ENCODE results near the gene ADSL. TPM values are rescaled to one million over a fixed set of nuclear protein-coding genes. Genes with fewer than 3 reads are reported as not detected.
A peak's percentile ranks its signal among the peaks of the same experiment; 100 is the strongest.

ADSL gene
- total RNA-seq, 3 donors from 2014 or later (not counting 1 experiment from before 2014, with no cell fraction given) = 31.3 to 49.8 (median 41.2) TPM

- TF ChIP-seq CTCF (IDR thresholded peaks at IDR 0.05) = no peak
- Mint-ChIP-seq H3K36me3 (peaks cover 6% of the 10 kb centered on the region), H3K9me3 (no peaks in the 10 kb centered on the region), H3K27me3 (ENCODE audit: low read depth in 2 of 2) (no peaks in the 10 kb centered on the region), H3K4me1 (peaks cover 26 to 34% of the 10 kb centered on the region in 2 donors), H3K4me3 (peak overlapping the region; percentile 49), H3K27ac (peak overlapping the region; percentile 46 to 69)
- peaks cover 4% of the 10 kb centered on the region for H3K36me3 ChIP-seq (ENCODE audit: control insufficient read depth, insufficient read depth, low read length)
- H3K4me1 ChIP-seq (ENCODE audit: control insufficient read depth, insufficient read depth, low read length) = peaks cover 18% of the 10 kb centered on the region
- intact Hi-C loops (cut with micrococcal nuclease) = no loop called here
- 0% methylated on average over 1 of the region's 2 CpGs for WGBS (ENCODE audit: insufficient coverage)
- no peak overlapping the region for H3K4me3 ChIP-seq (ENCODE audit: low read length)
- ATAC-seq (no peak), DNase-seq (peak in 1 of 2 donors; percentile 68)
- no peak overlapping the region for H3K27ac ChIP-seq (ENCODE audit: low read length)
- no peaks in the 10 kb centered on the region for H3K27me3 ChIP-seq (ENCODE audit: control insufficient read depth, insufficient read depth, low read length)
- H3K9me3 ChIP-seq (ENCODE audit: control insufficient read depth, insufficient read depth, low read length) = no peaks in the 10 kb centered on the region
Measured at GRCh38 chr22:40334899-40335298, 11.4 kb upstream of the ADSL start.

- H3K27me3 Mint-ChIP-seq (ENCODE audit: low read depth in 2 of 2) = no peaks in the 10 kb centered on the region
- peaks cover 6% of the 10 kb centered on the region for H3K36me3 Mint-ChIP-seq
- H3K4me1 ChIP-seq (ENCODE audit: control insufficient read depth, insufficient read depth, low read length) = peaks cover 16% of the 10 kb centered on the region
- intact Hi-C loops (cut with micrococcal nuclease) = no loop called here
- H3K36me3 ChIP-seq (ENCODE audit: control insufficient read depth, insufficient read depth, low read length) = peaks cover 4% of the 10 kb centered on the region
- peak overlapping the region; percentile 46 to 69 for H3K27ac Mint-ChIP-seq
- DNase-seq (no peak), ATAC-seq (no peak)
- H3K27me3 ChIP-seq (ENCODE audit: control insufficient read depth, insufficient read depth, low read length) = no peaks in the 10 kb centered on the region
- peak overlapping the region; percentile 29 for H3K4me3 Mint-ChIP-seq
- H3K4me1 Mint-ChIP-seq = peaks cover 22 to 30% of the 10 kb centered on the region in 2 donors
- H3K9me3 Mint-ChIP-seq = no peaks in the 10 kb centered on the region
- TF ChIP-seq CTCF (IDR thresholded peaks at IDR 0.05) = no peak
- H3K4me3 ChIP-seq (ENCODE audit: low read length) = no peak overlapping the region
- WGBS (ENCODE audit: insufficient coverage) = 21% methylated on average over 2 of the region's 2 CpGs
- no peak overlapping the region for H3K27ac ChIP-seq (ENCODE audit: low read length)
- no peaks in the 10 kb centered on the region for H3K9me3 ChIP-seq (ENCODE audit: control insufficient read depth, insufficient read depth, low read length)
Measured at GRCh38 chr22:40335358-40335757, 10.9 kb upstream of the ADSL start.

- Histone ChIP-seq H3K4me3 (ENCODE audit: low read length) (no peak overlapping the region), H3K27ac (ENCODE audit: low read length) (no peak overlapping the region), H3K4me1 (ENCODE audit: control insufficient read depth, insufficient read depth, low read length) (peaks cover 17% of the 10 kb centered on the region), H3K27me3 (ENCODE audit: control insufficient read depth, insufficient read depth, low read length) (no peaks in the 10 kb centered on the region), H3K36me3 (ENCODE audit: control insufficient read depth, insufficient read depth, low read length) (no peaks in the 10 kb centered on the region), H3K9me3 (ENCODE audit: control insufficient read depth, insufficient read depth, low read length) (no peaks in the 10 kb centered on the region)
- Mint-ChIP-seq H3K9me3 (no peaks in the 10 kb centered on the region), H3K4me3 (no peak overlapping the region), H3K4me1 (peaks cover 22 to 25% of the 10 kb centered on the region in 2 donors), H3K36me3 (no peaks in the 10 kb centered on the region), H3K27me3 (ENCODE audit: low read depth in 2 of 2) (no peaks in the 10 kb centered on the region), H3K27ac (no peak overlapping the region)
- intact Hi-C loops (cut with micrococcal nuclease) = no loop called here
- DNase-seq = no peak
- no peak for TF ChIP-seq CTCF (IDR thresholded peaks at IDR 0.05)
- ATAC-seq = no peak
- WGBS (ENCODE audit: insufficient coverage) = 98% methylated on average over 5 of the region's 5 CpGs
Measured at GRCh38 chr22:40340044-40340443, 6.3 kb upstream of the ADSL start.

- Histone ChIP-seq H3K4me3 (ENCODE audit: low read length) (no peak overlapping the region), H3K27ac (ENCODE audit: low read length) (no peak overlapping the region), H3K36me3 (ENCODE audit: control insufficient read depth, insufficient read depth, low read length) (no peaks in the 10 kb centered on the region), H3K4me1 (ENCODE audit: control insufficient read depth, insufficient read depth, low read length) (peaks cover 16% of the 10 kb centered on the region), H3K9me3 (ENCODE audit: control insufficient read depth, insufficient read depth, low read length) (no peaks in the 10 kb centered on the region), H3K27me3 (ENCODE audit: control insufficient read depth, insufficient read depth, low read length) (no peaks in the 10 kb centered on the region)
- Mint-ChIP-seq H3K9me3 (no peaks in the 10 kb centered on the region), H3K4me1 (peaks cover 8 to 20% of the 10 kb centered on the region in 2 donors), H3K36me3 (no peaks in the 10 kb centered on the region), H3K4me3 (no peak overlapping the region), H3K27ac (no peak overlapping the region), H3K27me3 (ENCODE audit: low read depth in 2 of 2) (no peaks in the 10 kb centered on the region)
- no peak for DNase-seq
- intact Hi-C loops (cut with micrococcal nuclease) = no loop called here
- WGBS (ENCODE audit: insufficient coverage) = 50% methylated on average over 4 of the region's 4 CpGs
- no peak for TF ChIP-seq CTCF (IDR thresholded peaks at IDR 0.05)
- ATAC-seq = no peak
Measured at GRCh38 chr22:40341604-40342003, 4.7 kb upstream of the ADSL start.
